ENCODE measurements around the gene LZIC. TPM values are rescaled to one million over a fixed set of nuclear protein-coding genes. Genes with fewer than 3 reads are reported as not detected.

Gene LZIC
- total RNA-seq: 29.1 TPM
- long read RNA-seq, transcript LZIC-201 (8 exons, 945 nt): minor isoform, 5 of 20 reads
- long read RNA-seq, transcript LZIC-202 (8 exons, 2,281 nt): major isoform, 6 of 20 reads
- long read RNA-seq, partial matches to known transcripts: 1 of 20 reads
- long read RNA-seq, other reads (novel, unspliced or antisense): 6 of 20 reads

DNA sequence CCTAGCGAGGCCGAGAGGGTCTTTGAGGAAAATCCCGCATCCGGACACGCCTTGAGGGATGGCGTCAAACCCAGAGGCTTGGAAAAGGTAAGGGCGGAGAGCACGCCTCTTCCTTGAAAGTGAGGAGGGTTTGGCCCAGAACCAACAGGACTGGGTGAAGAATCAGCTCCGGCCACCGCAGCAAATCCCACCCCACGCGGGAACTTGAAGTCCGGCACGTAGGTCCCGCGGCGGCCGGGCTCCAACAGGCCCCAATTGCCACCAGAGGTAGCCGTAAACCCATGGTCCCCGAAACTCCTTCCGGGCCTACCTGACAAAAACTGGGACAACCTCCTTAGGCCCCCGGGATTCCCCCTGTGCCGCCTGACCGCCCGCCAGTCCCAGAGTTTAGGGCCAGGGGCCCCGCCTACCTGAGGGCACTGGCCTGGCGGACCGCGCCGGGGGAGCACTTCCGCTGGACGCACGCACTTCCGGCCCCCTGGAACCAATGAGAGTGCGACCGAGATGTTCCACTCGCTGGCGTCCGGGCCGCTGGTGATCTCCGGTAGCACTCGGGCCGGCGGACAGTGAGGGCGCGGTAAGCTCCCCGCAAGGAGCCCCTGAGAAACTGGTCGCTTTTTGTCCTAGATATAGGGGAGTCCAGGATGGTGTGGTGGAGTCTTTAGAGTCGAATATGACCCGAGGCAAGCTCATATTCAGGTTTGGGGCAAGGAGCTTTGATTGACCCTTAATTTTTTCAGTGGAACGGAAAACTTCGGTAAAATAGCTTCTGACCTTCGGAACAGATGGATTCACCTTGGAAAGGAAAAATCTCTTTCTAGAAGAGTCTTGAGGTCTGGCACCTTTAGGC, at the start of gene LZIC, which contains the start of gene NMNAT1:
TSS of gene LZIC (minus strand) at position 453 of the 850 bp plus-strand sequence. CDS start 6,772 bp downstream, outside the sequence.
TSS of gene NMNAT1 (plus strand) at position 537 of the 850 bp plus-strand sequence. CDS start 28,599 bp downstream, outside the sequence.
- DNase-seq (peak; percentile 96), ATAC-seq (peak; percentile 100)
- Histone ChIP-seq H3K4me1 (peaks cover 14% of the 10 kb centered on the region), H3K27me3 (no peaks in the 10 kb centered on the region), H3K27ac (peak within 1 kb of the TSS; percentile 88), H3K36me3 (peaks cover 17% of the 10 kb centered on the region), H3K4me3 (peak within 1 kb of the TSS; percentile 76), H3K9me3 (no peaks in the 10 kb centered on the region)
- TF ChIP-seq, protein P1, sequence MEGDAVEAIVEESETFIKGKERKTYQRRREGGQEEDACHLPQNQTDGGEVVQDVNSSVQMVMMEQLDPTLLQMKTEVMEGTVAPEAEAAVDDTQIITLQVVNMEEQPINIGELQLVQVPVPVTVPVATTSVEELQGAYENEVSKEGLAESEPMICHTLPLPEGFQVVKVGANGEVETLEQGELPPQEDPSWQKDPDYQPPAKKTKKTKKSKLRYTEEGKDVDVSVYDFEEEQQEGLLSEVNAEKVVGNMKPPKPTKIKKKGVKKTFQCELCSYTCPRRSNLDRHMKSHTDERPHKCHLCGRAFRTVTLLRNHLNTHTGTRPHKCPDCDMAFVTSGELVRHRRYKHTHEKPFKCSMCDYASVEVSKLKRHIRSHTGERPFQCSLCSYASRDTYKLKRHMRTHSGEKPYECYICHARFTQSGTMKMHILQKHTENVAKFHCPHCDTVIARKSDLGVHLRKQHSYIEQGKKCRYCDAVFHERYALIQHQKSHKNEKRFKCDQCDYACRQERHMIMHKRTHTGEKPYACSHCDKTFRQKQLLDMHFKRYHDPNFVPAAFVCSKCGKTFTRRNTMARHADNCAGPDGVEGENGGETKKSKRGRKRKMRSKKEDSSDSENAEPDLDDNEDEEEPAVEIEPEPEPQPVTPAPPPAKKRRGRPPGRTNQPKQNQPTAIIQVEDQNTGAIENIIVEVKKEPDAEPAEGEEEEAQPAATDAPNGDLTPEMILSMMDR (IDR thresholded peaks at IDR 0.05): no peak
- intact Hi-C loops (cut with DNase I): loop anchor here (5.0 kb wide), 1 partner anchor 66 kb away; no protein-coding TSS in a partner anchor

DNA sequence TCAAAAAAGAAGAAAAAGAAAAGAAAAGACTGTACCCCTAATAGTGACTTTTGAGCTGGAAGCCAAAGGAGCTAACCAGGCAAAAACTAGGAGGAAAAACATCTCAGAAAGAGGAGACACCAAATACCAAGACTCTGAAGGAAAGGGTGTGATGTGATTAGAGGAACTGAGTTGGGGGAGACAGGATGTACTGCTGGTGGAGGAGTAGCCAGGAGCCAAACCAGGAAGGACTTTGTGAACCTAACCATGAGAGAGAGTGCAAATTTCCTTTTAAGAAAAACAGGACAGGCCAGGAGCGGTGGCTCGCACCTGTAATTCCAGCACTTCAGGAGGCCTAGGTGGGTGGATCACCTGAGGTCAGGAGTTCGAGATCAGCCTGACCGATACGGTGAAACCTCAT, 49.7 kb upstream of the LZIC start:
- H3K27ac ChIP-seq: peak overlapping the region; percentile 6

DNA sequence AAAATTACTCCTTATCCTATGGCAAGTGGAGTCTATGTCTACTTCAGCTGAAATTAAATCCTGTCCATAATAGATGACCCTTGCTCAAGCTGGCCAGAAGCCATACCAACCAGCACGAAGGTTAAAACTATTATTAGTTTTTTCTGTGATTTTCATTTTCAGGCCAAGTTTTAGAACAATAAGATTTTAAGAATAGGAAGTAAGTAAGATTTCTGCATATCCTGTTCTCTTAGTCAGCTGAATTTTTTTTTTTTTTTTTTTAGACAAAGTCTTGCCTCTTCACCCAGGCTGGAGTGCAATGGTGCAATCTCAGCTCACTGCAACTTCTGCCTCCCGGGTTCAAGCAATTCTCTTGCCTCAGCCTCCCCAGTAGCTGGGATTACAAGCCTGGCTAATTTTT, 47.8 kb upstream of the LZIC start:
- no peaks in the 10 kb centered on the region for H3K36me3 ChIP-seq

More for the DNA sequence above, 49.7 kb upstream of the LZIC start:
- ATAC-seq (no peak), DNase-seq (no peak)
- TF ChIP-seq, protein P1 (IDR thresholded peaks at IDR 0.05): no peak
- Histone ChIP-seq H3K4me3 (no peak overlapping the region), H3K4me1 (peaks cover 19% of the 10 kb centered on the region), H3K36me3 (no peaks in the 10 kb centered on the region), H3K27me3 (peaks cover 17% of the 10 kb centered on the region), H3K9me3 (no peaks in the 10 kb centered on the region)
- intact Hi-C loops (cut with DNase I): no loop called here

DNA sequence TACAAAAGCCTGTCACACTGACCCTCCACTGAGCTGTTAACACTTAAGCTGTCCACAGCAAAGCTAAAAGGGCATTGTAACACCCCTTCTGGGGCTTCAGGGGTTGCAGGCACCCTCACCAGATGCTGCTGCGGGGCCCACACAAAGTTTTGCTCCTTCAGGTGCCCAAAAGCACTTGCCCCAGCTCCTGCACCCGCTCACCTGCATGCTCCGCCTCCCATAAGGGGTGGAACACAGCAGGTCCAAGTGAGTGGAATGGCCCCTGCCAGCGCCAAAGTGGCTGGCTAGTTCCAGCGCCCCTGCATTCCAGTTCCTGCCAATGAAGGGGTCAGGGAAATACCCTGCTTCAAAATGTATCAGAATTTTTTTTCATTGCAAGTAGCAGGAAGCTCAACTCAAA, 46.6 kb upstream of the LZIC start:
- ATAC-seq (no peak), DNase-seq (no peak)
- Histone ChIP-seq H3K36me3 (no peaks in the 10 kb centered on the region), H3K4me1 (peaks cover 5% of the 10 kb centered on the region), H3K27ac (no peak overlapping the region), H3K9me3 (no peaks in the 10 kb centered on the region), H3K4me3 (no peak overlapping the region), H3K27me3 (no peaks in the 10 kb centered on the region)
- intact Hi-C loops (cut with DNase I): no loop called here
- TF ChIP-seq, protein P1 (IDR thresholded peaks at IDR 0.05): no peak

More for the DNA sequence above, 47.8 kb upstream of the LZIC start:
- H3K27me3 ChIP-seq: peaks cover 5% of the 10 kb centered on the region
- intact Hi-C loops (cut with DNase I): no loop called here
- H3K9me3 ChIP-seq: no peaks in the 10 kb centered on the region
- peak; percentile 46 for ATAC-seq
- peaks cover 5% of the 10 kb centered on the region for H3K4me1 ChIP-seq
- no peak overlapping the region for H3K4me3 ChIP-seq
- peak overlapping the region; percentile 31 for H3K27ac ChIP-seq
- no peak for DNase-seq
- TF ChIP-seq, protein P1 (IDR thresholded peaks at IDR 0.05): no peak

DNA sequence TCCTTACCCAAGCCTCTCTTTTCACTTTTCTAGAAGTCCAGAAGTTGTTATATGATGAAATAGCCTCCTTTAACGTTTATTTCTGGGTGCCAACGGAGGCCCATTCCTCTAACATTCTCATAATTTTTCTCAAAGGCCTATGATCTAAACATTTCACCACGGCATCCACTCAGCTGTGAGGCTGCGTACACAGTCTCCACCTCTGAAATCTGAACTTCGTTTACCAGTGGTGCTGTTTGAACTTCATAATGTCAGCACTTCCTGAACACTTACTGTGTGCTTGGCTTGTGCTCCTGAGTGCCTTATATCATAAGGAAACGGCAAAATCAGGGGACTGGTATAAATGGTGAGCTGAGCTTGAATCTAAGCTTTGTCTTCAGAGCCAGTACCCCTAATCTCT, 41.8 kb upstream of the LZIC start:
- Histone ChIP-seq H3K9me3 (no peaks in the 10 kb centered on the region), H3K36me3 (peaks cover 20% of the 10 kb centered on the region)
- DNase-seq: no peak

More for the DNA sequence above, 41.8 kb upstream of the LZIC start:
- Histone ChIP-seq H3K27me3 (no peaks in the 10 kb centered on the region), H3K4me1 (no peaks in the 10 kb centered on the region), H3K27ac (no peak overlapping the region), H3K4me3 (no peak overlapping the region)
- ATAC-seq: no peak
- TF ChIP-seq, protein P1 (IDR thresholded peaks at IDR 0.05): no peak
- intact Hi-C loops (cut with DNase I): no loop called here

Data from upper lobe of right lung (tissue), 1 donor.